ENCODE measurements around the gene CTRB1.

Gene CTRB1

DNA sequence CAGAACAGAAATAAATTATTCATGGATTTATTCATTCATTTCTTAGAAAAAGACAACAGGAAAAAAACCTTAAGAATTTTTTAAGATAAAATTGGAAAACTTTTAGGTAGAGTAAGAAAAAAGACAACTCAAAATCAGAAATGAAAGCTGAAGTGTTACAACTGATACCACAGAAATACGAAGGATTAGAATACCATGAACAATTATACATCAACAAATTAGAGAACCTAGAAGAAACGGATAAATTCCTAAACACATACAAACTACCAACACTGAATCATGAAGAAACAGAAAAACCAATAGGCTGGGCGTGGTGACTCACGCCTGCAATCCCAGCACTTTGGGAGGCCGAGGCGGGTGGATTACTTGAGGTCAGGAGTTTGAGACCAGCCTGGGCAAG is 39.6 kb upstream of the CTRB1 start:
- Histone ChIP-seq H3K36me3 (no peaks in the 10 kb centered on the region), H3K27ac (no peak overlapping the region), H3K4me3 (ENCODE audit: low read depth, low read length) (no peak overlapping the region), H3K9me3 (ENCODE audit: severe bottlenecking) (peaks cover 14% of the 10 kb centered on the region), H3K27me3 (ENCODE audit: insufficient read depth, low read depth, severe bottlenecking) (no peaks in the 10 kb centered on the region)
- DNase-seq: no peak
- TF ChIP-seq, protein P1, sequence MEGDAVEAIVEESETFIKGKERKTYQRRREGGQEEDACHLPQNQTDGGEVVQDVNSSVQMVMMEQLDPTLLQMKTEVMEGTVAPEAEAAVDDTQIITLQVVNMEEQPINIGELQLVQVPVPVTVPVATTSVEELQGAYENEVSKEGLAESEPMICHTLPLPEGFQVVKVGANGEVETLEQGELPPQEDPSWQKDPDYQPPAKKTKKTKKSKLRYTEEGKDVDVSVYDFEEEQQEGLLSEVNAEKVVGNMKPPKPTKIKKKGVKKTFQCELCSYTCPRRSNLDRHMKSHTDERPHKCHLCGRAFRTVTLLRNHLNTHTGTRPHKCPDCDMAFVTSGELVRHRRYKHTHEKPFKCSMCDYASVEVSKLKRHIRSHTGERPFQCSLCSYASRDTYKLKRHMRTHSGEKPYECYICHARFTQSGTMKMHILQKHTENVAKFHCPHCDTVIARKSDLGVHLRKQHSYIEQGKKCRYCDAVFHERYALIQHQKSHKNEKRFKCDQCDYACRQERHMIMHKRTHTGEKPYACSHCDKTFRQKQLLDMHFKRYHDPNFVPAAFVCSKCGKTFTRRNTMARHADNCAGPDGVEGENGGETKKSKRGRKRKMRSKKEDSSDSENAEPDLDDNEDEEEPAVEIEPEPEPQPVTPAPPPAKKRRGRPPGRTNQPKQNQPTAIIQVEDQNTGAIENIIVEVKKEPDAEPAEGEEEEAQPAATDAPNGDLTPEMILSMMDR (IDR thresholded peaks at IDR 0.05; ENCODE audit: low read depth, low read length): no peak

DNA sequence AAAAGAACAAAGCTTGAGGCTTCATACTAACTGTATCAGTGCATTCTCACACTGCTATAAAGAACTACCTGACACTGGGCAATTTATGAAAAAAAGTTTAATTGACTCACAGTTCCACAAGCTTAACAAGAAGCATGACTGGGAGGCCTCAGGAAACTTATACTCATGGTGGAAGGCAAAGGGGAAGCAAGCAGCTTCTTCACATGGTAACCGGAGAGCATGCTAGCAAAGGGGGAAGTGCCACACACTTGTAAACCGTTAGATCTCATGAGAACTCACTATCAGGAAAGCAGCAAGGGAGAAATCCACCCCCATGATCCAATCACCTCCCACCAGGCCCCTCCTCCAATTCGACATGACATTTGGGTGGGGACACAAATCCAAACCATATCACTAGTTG is 37.2 kb upstream of the CTRB1 start:
- Histone ChIP-seq H3K27me3 (ENCODE audit: insufficient read depth, low read depth, severe bottlenecking) (no peaks in the 10 kb centered on the region), H3K27ac (no peak overlapping the region), H3K36me3 (no peaks in the 10 kb centered on the region), H3K4me3 (ENCODE audit: low read depth, low read length) (no peak overlapping the region), H3K9me3 (ENCODE audit: severe bottlenecking) (peaks cover 3% of the 10 kb centered on the region)
- TF ChIP-seq, protein P1 (IDR thresholded peaks at IDR 0.05; ENCODE audit: low read depth, low read length): no peak
- no peak for DNase-seq

GRCh38 chr16:75188832-75189477 is 29.8 kb upstream of the CTRB1 start:
- no peak overlapping the region for H3K27ac ChIP-seq
- DNase-seq: no peak
- H3K9me3 ChIP-seq (ENCODE audit: severe bottlenecking): no peaks in the 10 kb centered on the region
- no peaks in the 10 kb centered on the region for H3K27me3 ChIP-seq (ENCODE audit: insufficient read depth, low read depth, severe bottlenecking)
- TF ChIP-seq, protein P1 (IDR thresholded peaks at IDR 0.05; ENCODE audit: low read depth, low read length): no peak
- H3K36me3 ChIP-seq: no peaks in the 10 kb centered on the region
- no peak overlapping the region for H3K4me3 ChIP-seq (ENCODE audit: low read depth, low read length)

- no peak overlapping the region for H3K4me3 ChIP-seq (ENCODE audit: low read depth, low read length)
- H3K36me3 ChIP-seq: no peaks in the 10 kb centered on the region
- TF ChIP-seq, protein P1 (IDR thresholded peaks at IDR 0.05; ENCODE audit: low read depth, low read length): no peak
- no peaks in the 10 kb centered on the region for H3K27me3 ChIP-seq (ENCODE audit: insufficient read depth, low read depth, severe bottlenecking)
- DNase-seq: no peak
- no peak overlapping the region for H3K27ac ChIP-seq
- H3K9me3 ChIP-seq (ENCODE audit: severe bottlenecking): no peaks in the 10 kb centered on the region
Observed at GRCh38 chr16:75189638-75190245, 29.0 kb upstream of the CTRB1 start.

DNA sequence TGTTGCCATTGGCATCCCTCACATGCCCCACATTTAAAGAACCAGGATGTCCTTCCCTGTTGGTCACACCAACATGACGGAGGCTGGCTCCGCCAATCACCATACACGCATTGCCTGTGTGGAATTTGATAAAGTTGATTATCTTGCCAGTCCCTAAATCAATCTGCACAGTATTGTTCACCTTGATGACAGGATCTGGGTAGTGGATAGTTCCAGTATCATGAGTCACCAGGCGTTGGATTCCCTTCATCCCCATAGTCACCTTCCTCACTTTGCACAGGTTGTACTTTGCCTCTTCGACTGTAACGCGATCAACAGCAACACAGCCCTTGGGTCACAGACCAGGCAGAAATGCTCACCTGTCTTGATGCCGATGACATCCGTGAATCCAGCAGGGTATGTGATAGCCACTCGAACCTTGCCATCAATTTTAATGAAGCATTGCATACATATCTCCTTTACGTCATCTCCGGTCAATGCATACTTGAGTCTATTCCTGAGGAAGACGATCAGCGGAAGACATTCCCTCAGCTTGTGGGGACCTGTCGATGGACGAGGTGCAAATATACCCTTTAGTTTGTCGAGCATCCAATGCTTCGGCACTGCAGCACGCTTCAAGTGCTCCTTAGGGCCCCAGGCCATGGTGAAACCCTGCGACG is 26.1 kb upstream of the CTRB1 start:
- Histone ChIP-seq H3K36me3 (no peaks in the 10 kb centered on the region), H3K4me3 (ENCODE audit: low read depth, low read length) (no peak overlapping the region), H3K9me3 (ENCODE audit: severe bottlenecking) (no peaks in the 10 kb centered on the region), H3K27ac (no peak overlapping the region), H3K27me3 (ENCODE audit: insufficient read depth, low read depth, severe bottlenecking) (no peaks in the 10 kb centered on the region)
- peak; percentile 4 for DNase-seq
- TF ChIP-seq, protein P1 (IDR thresholded peaks at IDR 0.05; ENCODE audit: low read depth, low read length): no peak
